HG03439 (cell line): Measurements from ENCODE around the gene MRPS23.
"Not testable (repeated sequence)": the region's sequence is repeated elsewhere in the genome, so short reads cannot be mapped to it uniquely, and the experiment has no call there.

ENCODE experiments used
- ATAC-seq: cut with Tn5 transposase; IDR thresholded peaks from one replicate; pipeline ENCODE4 v1.9.1; 2021; ENCODE audit warnings: mild to moderate bottlenecking, moderate library complexity; ENCODE audit not compliant: unreplicated experiment

MRPS23 gene

DNA sequence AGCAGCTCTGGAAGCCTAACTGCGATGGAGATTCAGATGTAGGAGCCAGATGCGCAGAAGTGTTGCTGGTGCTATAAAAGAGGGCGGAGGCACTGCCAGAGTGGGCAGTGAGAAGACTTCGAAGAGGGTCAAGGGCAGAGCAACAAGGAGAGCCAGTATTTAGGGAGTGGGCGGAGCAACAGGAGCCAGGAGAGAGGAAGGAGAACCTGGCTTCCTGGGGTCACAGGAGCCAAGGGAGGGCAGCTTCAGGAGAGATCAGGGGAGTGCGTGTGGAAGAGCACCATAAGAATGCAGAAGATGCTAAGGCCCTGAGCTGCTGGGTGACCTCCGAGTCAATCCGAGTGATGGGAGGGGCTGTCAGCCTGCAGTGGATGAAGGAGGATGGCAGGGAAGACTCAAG lies 14.4 kb upstream of the MRPS23 start:
- no peak for ATAC-seq

DNA sequence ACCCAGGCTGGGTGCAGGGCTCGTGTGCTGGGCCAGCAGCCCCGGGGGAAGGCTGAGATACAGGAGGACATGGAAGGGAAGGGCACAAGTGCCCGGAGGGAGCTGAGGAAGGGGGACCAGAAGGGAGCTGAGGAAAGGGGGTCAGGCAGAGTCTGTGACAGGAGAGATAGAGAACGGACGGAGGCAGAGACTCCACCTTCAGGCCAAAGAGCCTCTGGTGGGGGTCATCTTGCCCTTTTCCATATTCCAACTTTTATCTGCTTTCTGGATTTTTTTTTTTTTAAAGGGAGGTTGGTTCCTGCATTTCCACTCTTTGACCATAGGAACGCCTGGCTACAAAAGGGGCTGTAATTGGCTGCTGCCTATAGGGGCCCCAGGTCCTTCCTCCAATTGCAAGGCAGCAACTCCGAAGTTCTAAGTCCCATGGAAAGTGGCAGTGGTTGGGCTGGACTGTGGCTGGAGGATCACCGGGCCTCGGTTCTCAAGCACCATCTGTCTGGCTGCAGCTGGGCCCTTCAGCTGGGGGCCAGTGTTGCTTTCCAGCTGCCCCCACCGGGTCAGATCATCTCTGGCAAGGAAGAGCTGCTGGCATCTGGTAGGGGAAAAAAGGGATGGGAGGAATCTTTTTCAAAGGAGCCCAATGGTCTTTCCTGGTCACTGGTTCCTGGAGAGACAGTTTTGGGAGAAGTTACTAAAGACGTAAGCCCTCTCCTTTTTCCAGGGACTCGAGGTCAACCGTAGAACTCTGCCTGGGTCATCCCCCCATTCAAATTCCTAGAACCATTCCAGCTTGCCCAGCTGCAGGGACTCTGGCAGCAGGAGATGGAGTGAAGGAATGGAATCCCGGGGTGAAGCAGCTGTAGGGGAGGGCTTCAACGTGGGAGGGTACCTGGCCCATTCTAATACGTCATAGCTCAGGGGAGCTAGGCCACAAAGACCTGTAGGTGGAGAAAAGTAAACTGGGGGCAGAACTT lies 13.1 kb upstream of the MRPS23 start:
- ATAC-seq, result no peak

DNA sequence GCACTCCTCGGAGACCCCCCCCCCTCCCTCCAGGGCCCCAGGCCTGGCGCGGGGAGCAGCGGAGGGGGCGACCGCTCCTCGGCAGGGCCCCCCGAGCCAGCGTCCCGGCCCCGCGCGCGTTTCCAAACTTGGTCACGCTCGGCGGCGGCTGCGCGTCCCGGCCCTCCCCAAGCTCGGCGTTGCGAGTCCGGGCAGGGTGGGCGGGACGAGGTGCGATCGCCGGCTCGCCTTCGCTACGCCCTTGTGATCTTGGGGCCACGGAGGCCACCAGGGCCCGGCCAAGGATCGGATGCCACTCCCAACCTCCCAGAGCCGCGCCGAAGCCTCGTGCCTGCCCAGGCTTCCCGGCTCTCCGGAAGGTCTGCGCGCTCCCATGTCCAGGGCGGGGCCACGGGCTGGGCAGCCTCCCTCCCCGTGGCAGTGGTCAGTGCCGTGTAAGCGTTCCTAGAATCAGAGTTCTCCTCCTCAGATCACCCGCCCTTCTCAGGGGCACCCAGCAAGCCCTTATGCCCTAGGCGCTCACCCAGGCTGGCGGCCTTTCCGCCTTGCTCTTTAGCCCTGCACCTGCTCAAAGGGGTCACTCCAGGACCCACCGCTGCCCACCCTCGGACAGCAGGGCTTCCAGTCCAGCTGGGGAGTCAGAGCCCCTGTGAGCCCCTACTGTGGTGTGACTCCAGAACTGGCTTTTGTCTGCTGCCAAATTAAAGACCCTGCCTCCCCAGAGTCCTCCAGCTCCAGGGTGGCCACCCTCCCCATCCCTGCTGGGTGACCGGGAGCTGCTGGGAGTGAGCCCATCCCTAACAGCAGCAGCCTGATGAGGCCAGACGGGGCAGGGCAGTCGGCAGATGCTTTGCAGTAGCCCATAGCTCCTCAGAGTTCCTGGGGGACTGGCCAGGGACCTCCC lies 12.2 kb upstream of the MRPS23 start:
- no peak for ATAC-seq

DNA sequence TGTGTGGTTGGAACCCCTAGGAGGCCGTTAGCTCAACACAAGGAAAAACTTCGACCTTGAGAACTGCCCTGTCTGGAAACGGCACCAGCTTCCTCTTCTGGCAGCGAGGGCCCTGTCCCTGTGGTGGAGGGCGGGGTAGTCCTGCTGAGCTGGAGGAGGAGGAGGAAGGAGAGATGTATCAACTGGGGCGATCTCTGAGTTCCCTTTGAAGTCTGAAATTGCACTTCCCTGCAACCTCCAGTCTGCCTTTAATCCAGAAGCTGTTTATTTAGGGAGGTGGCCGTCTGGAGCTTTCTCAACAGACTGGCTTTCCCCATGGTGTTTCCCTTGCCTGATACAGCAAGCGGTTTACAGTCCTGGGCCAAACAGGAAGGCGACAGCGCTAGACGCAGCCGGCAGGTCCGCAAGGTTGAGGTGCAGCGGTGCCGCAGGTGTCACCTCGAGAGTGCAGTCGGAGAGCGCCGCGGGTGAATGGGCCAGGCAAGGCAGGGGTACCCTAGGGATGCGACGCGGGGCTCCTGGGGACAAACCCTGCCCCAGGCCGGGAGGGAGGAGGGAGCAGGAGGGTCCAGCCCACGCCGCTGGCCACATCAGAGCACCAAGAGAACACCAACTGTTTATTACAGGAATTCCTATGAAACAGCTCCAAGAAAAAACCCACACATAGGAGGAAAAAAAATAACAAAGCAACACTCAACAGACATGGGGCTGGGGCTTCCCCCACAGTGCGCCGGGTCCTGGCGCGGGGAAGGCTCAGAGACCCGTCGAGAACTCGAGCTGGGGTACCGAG lies 11.4 kb upstream of the MRPS23 start:
- no peak for ATAC-seq

DNA sequence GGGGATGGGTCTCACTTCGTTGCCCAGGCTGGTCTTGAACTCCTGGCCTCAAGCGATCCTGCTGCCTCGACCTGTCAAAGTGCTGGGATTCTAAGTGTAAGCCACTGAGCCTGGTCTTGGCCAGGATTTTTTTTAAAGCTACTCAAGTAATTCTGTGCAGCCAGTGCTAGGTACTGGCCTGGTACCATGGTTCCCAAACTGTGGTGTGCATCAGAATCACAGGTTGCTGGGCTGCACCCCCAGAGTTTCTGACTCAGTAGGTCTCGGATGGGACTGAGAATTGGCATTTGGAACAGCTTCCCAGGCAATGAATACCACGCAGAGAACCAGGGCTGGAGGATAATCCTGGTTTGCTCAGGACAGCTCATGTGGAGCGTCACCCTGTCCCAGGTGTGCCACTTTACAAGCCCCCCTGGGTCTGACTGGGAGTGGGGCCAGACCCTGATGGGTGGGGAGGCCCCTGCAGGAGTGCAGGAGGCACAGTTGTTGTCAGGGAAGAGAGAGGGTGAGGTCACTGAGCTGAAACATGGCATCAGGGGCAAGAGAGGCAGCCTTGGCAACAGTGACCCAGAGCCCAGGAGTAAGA lies 10.7 kb upstream of the MRPS23 start:
- ATAC-seq, result no peak

DNA sequence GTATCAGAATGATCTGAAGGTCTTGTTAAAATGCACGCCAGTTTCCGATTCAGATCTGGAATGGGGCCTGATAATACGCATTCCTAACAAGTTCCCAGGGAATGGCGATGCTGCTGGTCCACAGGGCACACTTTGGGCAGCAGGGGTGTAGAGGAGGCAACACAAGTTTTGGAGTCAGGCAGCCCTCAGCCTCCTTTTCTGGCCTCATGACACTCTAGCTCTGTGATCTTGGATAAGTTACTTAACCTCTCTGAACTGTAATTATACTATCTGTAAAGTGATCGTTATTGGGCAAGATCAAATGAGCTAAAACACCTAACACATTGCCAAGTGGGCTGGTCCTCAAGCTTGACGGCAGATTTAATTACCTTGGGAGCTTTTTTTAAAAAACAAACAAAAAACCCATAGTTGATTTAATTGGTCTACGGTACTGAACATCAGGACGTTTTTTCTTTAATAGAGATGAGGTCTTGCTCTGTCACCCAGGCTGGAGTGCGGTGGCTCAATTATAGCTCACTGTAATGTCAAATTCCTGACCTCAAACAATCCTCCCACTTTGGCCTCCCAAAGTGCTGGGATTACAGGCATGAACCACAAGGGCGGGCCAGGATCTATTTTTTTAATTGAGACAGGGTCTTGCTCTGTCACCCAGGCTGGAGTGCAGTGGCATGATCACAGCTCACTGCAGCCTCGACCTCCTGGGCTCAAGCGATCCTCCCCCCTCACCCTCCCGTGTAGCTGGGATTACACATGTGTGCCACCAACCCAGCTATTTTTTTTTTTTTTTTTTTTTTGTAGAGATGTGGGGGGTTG lies 10.0 kb upstream of the MRPS23 start:
- ATAC-seq, result no peak

DNA sequence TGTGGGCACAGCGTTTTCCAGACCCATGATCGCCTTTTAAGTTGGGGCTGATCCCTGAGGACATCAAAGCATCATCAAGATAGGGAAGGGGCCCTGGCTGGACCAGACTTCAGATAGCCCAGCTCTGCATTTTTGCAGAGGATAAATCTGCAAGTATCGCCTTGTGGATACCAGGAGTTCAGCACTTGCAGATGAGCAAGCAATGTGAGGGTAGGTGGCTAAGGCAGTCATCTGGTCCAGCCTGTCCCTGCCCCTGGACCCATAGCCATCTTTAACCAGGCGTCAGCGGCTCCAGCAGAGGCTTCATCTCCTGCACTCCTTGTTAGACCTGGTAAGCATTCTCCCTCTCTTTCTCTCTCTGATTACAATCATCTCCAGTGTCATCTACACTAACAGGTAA lies 9.0 kb upstream of the MRPS23 start:
- ATAC-seq, result no peak

DNA sequence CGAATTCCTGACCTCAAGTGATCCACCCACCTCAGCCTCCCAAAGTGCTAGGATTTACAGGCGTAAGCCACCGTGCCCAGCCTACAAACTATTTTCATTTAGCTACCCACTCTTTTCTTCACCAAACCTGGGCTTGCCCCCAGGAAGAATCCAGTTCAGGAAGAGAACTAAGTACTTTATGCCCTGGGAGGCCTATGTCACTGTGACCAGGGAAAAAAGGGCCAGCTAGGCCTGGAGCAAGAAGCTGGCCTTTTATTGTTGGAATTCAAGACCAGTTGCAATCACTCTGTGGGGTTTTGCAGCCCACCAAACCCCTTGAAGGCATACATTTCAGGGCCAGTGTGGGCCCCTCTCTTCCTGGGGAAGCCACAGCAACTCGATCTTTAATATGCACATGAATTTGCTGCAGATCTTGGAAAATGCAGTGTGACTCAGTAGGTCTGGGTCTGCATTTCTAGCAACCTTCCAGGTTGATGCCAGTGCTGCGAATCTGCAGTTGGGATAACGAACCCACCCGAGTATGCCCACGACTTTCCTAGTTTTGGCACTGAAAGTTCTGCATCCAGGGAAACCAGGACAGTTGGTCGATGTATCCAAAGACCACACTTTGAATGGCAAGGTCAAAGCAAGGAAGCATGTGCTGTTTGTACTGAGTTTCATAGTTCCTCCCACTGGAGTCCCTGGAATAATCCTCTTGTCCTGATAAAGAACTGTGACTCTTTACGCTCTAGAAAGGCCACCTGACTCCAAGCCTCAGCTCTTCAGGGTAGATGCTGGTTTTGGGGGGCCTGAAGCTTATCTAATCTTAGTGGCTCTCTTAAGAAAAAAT lies 7.2 kb upstream of the MRPS23 start:
- no peak for ATAC-seq

DNA sequence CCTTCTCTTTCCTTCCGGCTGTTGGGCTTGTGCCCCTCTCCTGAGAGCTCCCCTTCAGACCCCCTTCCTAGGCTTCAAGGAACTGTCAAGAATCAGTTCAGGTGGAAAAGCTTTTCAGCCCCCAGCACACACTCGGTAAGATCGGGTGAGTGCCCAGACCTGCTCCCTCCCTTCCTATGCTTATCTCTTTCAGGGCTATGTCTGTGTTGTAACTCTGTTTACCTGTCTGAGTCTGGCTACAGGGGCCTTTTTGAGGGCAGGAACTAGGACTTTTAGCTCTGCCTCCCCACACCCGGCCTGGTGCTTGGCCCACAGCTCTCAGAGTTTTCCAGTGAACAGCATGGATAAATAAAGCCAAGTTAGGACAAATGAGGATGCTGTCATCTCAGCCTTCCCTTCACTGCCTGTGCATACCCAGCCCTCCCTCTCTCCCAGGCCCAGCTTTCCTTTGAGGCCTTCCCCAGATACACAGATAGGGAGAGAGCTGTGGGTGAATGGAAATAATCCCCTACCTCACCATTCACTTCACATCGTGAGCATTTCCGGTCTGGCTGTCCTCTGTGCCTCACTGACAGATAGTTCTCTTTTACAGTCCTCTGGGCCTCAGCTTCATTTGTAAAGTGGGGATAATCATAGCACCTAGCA lies 5.7 kb upstream of the MRPS23 start:
- no peak for ATAC-seq

DNA sequence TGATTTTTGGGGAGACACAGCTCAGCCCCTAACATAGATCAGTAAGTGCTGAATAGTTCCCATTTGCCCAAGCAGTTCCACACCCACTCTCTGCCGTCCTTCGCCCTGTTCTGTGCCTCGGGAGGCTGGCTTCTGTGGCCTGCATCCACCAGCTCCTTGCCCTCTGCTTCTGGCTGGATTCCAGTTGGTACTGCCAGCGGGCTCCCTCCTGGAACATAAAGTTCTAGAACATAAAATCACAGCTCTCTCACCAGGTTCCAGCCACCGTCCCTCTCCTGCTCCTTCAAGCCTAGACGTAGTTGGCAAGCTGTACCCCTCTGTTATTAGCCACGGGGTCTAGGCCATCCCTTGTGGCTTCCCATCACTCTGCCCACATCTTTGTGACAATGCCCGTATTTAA lies 3.9 kb upstream of the MRPS23 start:
- no peak for ATAC-seq

DNA sequence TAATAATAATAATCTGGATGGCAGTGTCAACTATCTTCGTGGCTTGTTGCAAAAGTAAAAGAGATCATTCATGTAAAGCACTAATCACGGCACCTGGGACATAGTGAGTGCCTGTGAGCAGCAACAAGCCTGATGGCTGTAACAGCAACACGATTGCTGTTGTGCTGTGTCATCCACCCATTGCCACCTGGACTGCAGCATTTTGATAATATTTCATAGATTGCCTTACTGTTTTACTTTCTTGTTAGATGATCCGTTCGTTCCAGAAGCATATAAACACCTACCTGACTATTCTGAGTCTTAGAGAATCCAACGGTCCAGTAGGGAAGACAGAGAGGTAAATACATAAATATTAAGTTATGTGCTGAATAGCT lies 3.1 kb upstream of the MRPS23 start:
- no peak for ATAC-seq

DNA sequence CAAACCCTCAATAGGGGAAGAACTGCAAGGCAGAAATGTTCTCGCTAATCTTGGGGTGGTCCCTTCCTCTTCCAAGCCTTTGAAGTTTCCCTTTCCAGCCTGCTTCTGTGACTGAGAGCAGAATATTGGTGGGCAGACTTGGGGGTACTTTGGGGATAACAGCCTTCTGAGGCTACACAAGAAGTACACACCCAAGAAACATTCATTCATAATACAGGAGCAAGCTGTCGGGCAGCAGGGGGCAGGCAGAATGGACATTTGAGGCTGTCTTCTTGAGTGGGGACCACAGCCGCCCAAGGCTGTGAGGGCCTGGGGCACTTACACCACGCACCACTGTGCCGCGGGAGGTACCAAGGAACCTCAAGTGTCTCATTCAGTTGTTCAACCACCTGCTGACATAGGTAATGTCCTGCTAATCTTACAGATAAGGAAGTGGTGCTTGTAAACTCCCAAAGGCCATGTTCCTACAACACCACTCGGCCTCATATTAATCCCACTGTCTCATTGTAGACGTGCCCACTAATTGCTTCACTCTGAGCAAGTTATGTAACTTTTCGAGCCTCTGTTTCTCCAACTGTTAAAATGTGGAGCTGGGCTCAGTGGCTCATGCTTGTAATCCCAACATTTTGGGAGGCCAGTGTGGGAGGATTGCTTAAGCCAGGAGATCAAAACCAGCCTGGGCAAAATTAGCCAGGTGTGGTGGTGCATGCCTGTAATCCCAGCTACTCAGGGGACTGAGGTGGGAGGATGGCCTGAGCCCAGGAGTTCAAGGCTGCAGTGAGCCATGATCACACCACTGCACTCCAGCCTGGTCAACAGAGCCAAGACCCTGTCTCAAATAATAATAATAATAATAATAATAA lies 2.5 kb upstream of the MRPS23 start:
- ATAC-seq, result no peak

DNA sequence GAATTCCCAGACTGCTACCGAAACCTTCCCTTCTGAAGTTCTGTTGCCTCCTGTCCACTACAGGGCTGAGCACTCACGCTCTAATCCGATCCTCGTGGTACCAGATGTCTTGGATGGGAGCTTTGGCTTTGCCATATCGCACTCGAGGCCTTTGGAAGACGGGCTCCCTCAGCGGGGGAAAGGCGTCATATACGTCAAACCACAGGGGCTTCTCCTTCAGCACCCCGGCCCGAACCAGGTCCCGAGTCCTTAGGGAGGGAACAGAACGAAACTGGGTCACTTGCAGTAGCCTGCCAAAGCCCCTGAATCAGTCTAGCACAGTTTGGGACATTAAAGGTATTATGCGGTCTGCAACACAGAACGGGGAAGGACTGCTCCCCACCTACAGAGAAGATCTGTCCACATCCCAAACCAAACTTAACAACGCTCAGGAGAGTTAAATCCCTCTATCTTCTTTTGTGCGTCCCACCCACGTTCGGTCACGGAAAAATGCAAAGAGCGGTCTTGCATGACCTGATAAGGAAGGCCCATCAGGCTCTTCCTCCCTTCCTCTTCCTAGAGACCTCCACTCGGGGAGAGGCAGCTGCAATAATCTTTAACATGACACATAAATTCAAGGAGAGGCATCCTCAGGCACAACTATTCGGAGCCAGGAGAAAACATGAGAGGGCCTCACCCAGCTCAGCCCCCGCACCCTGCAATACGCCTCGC lies 526 bp downstream of the MRPS23 start:
- ATAC-seq, result no peak

DNA sequence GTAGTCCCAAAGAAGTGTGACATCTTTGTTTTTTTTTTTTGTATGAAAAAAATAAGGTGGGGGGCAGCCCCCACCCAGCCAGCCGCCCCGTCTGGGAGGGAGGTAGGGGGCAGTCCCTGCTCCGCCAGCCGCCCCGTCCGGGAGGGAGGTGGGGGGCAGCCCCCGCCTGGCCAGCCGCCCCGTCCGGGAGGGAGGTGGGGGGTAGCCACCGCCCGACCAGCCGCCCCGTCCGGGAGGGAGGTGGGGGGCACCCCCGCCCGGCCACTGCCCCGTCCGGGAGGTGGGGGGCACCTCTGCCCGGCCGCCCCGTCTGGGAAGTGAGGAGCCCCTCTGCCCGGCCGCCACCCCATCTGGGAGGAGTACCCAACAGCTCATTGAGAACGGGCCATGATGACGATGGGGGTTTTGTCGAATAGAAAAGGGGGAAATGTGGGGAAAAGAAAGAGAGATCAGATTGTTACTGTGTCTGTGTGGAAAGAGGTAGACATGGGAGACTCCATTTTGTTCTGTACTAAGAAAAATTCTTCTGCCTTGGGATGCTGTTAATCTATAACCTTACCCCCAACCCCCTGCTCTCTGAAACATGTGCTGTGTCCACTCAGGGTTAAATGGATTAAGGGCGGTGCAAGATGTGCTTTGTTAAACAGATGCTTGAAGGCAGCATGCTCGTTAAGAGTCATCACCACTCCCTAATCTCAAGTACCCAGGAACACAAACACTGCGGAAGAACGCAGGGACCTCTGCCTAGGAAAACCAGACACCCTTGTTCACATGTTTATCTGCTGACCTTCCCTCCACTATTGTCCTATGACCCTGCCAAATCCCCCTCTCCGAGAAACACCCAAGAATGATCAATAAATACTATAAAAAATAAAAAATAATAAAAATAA lies 3.5 kb downstream of the MRPS23 start:
- ATAC-seq, result not testable (repeated sequence)

DNA sequence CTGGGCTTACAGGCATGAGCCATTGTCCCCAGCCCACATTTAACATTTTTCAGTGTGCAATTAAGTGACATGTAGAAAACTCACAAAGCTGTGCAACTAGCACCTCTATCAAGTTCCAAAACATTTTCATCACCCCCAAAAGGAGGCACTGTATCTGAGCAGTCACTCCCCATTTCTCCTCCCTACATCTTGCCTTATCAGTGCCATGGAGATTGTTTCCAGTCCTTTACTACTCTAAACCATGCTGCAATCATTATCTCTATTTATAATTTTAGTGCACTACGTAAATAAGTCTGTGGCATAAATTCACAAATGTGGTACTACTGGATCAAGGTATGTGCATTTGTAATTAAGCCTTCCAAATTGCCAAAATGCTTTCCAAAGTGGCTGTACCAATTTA lies 7.6 kb downstream of the MRPS23 start:
- ATAC-seq, result no peak

DNA sequence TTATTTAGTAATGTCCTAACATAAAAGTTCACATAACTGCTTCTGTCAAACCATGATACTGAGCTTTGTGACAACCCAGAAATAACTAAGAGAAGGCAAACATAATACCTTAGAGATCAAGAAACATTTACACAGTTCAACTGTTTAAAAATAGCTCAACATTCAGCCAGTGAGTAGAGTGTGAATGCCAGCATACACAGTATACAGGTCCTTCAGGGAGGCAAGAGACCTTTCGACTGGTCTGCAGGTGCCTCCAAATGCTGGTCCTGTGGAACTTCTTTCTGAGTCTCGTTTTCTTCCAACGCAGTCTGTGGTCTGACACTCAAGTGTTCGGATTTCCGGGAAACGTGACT lies 10.3 kb downstream of the MRPS23 start:
- no peak for ATAC-seq
